ENCODE data around the gene TNS2.

GRCh38 chr12:53091756-53092155 lies 41.9 kb downstream of the TNS2 start:
- no peak for TF ChIP-seq POLR2A (IDR thresholded peaks at IDR 0.05)
- TF ChIP-seq CTCF (IDR thresholded peaks at IDR 0.05) = no peak
- TF ChIP-seq EP300 (IDR thresholded peaks at IDR 0.05) = no peak
